Measurements from ENCODE around the gene NSA2.

The NSA2 gene

DNA sequence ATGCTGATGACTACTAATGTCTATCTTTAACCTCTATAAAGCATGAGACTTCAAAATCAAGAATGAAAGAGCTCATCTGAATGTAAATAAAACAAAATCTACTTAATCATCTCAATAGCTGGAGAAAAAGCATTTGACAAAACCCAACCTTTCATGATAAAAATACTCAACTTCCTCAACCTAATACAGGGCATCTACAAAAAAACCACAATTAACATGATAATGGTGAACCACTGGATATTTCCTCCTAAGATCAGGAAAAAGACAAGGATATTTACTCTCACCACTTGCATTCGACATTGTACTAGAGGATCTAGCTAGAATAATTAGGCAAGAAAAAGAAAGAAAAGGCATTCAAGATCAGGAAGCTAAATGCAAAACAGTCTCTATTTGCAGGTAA lies 49.8 kb downstream of the NSA2 start:
- DNase-seq (ENCODE audit: low spot score), result no peak

DNA sequence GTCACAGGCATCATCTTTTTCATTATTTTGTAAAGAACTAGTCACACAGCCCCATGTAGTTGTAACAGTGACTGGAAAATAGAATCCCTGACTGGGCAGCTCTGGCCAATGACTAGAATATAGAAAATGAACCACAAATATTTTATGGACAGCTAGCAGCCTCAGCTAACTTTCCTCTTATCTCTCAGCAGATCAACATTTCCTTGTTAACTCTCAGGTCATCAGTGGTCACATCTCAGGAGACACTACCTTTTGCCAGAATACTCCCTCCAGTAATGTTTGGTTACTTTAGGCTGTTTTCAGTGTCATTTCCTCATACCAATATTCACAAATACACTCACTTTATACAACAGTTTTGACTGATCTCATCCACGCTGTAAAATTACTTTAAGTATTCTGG lies 55.2 kb downstream of the NSA2 start:
- no peak for DNase-seq (ENCODE audit: low spot score)

GRCh38 chr5:74829413-74829812 lies 62.4 kb downstream of the NSA2 start:
- no peak for DNase-seq (ENCODE audit: low spot score)
